GM19438 (cell line): ENCODE measurements around the gene COL4A3.
"Not testable (repeated sequence)": the region's sequence is repeated elsewhere in the genome, so short reads cannot be mapped to it uniquely, and the experiment has no call there.

Source experiments
- ATAC-seq: cut with Tn5 transposase; IDR thresholded peaks from one replicate; pipeline ENCODE4 v1.9.1; 2021; ENCODE audit warnings: low read depth; ENCODE audit not compliant: unreplicated experiment

COL4A3 gene

DNA sequence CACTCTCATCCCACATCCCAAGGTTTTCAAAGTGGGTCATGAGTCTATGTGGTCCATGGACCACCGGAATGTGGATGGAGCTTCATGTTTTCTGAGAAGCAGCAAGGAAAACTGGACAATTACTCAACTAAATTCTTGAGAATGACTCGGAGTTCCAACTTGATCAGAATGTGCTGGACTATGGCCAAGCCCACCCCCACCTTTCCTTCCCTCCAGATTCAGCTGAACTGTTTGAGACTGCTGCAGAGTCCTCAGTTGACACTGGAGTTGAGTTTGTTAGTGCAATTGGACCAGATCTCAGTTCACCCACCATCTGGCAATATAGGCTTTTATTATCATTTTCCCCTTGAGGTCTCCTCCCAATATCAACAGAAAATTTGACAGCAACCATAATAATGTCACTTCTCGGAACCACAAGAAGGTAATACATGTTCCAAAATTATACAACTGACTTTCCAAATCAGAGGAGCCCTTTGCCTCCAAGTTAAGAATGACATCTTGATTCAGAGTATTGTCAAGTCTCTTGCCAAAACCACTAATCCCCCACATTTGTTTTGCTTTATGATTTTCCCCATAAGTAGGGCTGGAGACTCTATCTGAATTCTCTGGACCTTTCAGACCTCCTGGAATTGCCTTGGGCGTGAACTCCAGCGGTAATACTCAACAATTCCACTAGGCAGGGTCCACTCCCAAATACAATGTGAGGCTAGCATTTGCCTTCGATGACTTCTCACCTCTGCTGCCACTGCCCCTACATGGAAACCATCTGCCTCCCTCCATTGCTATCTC is 9.2 kb upstream of the COL4A3 start:
- no peak for ATAC-seq

DNA sequence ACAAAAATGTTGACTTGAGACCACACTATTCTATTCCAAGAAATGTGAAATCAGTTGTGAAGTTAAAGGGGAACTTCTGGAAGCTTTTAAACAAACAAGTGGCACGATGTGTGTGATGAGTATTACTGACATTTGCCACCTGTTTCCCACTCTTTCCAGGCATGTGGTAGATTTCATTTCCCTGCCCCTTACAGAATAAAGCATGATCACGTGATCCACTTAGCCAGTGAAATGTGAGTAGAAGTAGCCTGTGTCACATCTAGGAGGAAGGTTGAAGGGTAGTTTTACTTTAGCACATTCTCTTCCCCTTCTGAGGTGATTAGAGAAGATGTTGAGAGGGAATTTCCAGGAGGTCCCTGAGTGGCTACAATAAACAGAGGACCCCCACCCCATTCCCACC is 4.3 kb upstream of the COL4A3 start:
- ATAC-seq: no peak

DNA sequence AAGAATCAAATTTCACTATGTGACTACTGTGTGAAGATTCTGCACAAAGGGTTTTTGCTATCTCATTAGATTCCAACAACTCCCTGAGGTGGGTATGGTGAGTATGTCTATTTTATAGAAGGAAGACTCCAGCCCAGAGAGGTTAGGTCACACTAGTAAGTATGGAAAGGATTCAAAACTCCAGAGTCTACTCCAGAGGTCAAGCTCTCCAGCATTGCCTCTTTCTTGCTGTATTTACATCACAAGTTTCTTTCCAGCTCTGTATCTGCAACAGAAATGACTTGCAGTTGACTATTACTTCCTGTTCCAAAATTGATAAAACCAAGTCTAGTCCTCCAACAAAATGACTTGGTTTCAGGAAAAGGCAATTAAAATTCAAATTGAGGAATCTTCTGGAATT is 2.5 kb upstream of the COL4A3 start:
- ATAC-seq: no peak

DNA sequence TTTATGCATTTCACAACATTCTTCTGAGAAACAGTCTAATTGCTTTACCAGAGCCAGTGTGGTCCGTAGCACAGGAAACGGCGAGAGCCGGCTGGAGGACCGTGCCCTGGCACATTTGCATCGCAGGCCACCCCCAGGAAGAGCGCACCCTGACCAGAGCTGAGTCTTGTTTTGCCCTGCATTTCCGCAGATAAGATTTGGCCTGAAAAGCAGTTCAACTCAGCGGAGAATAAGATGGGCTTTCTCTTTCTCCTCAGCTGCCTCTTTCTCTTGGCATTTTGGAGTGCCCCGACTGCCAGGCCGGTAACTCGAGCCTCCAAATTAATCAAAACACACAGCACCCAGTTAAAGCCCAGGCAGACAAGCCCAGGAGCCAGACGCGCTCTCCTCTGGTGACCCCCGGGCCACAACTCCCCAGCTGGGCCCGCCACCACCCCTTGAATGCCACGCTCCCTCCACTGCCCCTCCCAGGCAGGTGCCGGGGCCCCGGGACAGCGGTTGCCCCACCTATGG is 883 bp upstream of the COL4A3 start:
- ATAC-seq: peak; percentile 68

DNA sequence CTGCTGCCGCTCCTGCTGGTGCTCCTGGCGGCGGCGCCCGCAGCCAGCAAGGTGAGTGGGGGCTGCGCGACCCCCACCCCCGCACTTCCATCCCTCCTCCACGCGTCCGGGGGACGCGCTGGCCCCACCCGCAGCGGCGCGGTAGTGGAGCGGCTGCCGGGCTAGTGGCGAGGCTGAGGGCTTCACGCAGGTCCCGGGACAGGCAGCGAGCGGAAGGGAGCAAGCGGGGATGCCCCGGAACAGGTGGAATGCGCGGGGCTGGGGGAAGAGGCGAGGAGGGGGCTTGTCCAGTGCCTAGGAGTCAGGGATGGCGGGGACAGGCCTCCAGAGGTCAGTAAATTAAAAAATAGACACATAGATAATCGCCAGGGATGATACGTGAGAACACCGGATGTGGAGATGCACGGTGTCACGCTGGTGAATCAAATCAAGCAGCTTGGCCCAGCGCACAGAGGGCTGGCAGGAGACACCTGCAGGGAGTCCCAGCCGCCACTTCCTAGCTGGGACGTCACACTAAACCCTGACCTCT is 403 bp downstream of the COL4A3 start:
- peak; percentile 59 for ATAC-seq

DNA sequence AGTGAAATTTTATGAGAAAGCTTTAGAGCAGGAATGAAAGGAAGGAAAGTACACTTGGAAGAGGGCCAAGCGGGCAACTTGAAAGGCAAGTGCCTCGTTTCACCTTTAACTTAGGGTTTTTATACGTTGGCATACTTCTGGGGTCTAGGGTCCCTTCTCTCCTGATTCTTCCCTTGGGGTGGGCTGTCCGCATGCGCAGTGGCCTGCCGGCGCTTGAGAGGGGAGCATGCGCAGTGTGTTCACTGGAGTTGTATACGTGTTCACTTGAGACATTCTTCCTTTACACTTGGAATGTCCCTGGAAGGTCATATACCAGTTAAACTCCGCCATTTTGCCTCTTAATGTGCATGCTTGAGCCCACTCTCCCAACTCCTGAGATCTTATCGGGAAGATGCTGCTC is 7.4 kb downstream of the COL4A3 start:
- not testable (repeated sequence) for ATAC-seq

DNA sequence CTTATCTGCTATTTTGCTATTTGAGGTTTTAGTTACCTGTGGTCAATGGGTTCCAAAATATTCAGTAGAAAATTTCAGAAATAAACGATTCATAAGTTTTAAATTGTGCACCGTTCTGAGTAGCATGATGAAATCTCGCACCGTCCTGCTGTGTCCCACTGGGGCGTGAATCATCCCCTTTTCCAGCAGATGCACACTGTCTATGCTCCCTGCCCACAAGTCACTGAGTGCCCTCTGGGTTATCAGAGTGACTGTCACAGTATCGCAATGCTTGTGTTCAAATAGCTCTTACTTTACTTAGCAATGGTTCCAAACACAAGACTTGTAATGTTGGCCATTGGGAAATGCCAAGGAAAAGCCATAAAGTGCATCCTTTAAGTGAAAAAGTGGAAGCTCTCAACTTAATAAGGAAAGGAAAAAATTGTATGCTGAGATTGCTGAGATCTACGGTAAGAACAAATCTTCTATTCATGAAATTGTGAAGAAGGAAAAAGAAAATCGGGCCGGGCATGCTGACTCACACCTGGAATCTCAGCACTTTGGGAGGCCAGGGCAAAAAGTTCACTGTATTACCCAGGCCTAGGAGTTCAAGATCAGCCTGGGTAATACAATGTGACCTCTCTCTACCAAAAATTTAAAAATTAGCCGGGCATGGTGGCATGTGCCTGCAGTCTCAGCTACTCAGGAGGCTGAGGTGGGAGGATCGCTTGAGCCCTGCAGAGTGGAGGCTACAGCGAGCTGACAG is 13.3 kb downstream of the COL4A3 start:
- ATAC-seq: no peak

DNA sequence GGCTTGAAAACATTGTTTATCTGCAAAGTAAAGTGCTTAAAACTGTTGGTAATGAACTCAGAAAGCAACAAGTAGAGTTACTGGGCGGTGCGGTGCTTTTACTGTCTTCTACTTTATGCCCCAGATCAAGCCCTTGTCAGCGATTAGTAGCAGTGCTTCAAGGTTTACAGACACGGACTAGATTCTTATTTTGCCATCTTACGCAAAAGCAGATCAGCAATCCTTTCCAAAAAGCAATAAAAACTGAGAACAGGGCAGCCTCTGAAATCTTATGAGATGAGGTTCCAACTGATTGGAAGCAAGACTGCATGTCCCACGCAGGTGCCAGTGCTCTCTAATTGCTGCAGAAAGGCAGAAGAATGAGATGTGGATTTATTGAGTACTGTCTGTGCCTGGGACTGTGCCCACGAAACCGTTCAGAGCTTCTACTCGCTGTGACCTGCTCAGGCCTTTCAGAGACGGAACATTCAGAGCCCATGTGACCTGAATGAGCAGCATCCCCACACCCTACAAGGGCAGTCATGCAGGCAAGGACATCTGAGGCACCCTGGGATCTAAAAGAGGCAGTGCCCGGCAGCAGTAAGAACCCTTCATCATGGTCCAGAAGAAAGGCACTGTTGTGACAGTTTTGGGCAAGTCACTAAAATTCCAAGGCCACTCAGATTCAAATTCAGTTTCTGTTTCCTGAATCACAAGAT is 15.7 kb downstream of the COL4A3 start:
- no peak for ATAC-seq

DNA sequence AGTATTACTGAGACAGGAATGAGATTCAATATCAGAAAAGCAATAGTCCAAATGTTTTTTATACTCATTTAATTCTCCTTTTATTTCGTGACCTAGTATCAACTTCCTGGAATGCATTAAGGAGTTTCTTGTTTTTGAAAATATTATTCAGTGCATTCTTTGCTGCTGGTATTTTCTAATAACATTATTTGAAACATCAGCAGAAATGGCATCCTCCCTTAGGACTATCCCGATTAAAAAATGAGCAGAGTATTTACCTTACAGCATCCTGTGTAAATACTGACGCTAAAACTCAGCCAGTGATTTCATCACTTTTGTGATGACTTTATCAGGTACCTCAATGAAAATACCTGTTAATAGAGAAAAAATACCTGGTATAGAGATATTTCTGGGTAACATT is 16.3 kb downstream of the COL4A3 start:
- no peak for ATAC-seq

DNA sequence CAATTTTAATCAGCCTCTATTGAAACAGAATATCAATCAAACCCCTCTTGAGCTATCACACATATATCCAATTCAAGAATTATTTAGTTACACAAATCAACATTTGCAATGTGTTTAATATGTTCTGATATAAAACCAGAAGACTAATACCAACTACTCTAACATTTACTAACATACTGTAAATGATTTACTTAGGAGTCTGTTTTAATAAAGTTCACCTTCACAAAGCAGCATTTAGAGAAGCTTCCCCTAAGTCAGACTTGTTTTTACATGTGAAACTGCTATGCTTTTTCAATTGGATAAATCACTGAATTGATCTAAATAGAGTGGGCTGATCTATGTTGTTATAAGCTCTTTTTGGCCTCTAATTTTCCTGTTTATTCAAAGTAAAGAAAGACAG is 18.3 kb downstream of the COL4A3 start:
- no peak for ATAC-seq

DNA sequence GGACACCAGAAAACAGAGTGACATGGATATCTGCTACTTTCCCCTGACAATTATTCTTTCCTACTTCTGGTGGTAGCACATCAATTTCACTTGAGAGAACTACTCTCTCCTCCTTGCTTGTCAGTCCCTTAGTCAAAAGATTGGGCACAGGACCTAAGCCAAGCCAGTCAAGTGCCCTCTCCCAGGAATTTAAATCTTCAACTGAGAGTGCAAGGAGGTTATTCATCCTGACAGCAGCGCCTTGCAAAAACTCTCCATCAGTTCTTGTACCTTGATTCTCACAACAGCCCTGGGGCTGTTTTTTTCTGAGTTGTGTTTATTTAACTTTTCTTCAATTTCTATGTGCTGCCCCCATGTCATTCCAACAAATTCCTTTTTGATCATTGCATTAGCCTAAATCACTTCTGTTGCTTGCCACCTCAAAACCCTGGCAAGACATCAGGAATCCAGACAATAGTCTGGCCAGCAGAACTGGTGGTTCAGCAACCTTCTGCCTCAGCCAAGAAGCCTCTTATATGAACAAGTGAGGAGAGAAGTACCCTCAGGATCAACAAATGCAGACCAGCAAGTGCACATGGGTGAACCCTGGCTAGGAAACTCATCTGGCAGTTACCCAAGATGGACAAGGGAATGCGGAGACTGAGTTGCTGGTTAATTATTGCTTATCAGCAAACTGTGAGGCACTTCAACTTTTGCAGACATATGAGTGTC is 19.4 kb downstream of the COL4A3 start:
- no peak for ATAC-seq

DNA sequence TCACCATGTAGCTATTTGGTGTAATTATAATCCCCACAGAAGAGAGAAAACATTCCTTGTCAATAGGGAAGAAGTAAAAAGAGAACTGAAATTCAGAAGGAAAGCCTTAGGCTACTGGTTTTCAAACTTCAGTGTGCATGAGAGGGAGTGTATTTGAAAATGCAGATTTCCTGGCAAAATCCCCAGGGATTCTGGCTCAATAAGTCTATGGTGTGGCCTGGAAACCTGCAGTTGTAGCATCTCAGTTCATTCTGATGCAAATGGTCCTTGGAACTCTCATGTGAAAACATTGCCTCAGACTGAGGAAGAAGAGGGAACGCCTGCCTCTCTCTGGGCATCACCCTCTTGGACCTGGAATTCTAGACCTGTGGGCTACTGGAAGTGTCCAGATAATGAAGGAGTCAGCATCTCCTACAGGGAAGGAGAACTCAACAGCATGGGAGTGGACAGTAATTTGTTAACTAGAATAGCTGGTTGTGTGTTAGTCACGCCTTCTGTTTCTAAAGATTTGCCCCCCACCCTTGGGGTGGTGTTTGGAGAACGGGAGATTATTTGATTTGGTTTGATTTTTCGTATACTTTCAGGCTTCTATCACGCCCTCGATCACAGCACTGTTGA is 21.3 kb downstream of the COL4A3 start:
- no peak for ATAC-seq

DNA sequence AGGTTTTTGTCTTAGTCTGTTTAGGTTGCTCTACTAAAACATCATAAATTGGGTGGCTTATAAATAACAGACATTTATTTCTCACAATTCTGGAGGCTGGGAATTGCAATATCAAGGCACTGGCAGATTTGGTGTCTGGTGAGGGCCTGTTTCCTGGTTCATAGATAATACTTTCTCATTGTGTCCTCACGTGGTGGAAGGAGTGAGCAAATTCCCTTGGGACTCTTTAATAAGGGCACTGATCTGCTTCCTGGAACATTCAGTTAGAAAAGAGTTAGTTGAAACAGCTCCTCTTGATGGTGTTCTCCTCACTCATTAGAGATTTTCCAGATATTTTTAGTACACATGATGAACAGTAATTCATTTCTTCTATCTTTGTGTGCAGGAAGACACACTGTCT is 22.3 kb downstream of the COL4A3 start:
- no peak for ATAC-seq

DNA sequence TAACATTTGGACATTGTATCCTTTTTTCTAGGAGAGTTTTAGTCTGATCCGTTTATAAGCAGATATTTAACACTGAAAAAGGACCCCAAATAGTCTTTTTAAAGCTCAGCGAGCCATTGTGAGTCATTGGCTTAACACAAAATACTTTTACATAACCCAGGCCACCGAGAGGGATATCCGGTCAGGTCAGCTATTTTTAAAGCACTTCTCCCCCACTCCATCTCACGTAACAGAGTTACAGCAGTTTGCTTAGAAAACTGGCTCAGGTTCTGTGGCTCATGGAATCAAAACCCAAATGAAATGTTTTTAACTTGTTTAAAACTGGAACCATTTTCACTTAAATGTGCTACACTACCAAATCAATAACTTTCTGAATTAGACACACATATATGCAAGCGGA is 23.9 kb downstream of the COL4A3 start:
- ATAC-seq: peak; percentile 75

DNA sequence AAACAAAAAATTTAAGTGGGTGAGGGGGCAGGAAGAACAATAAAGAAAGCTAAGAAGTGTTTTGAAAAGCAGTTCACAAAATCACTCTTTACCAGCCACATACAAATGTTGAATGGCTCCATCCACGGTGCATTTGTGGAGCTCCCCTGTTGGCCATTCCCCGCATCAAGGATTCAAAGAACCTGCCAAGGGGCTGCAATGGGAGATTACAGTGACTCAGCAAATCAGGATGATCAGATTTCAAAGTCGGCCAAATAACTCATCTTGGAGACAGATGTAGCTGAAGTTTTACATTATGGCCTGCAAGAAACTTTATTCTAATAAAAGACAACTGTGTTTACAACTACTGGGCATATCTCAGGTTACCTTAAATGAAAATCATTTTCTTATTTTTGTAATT is 26.9 kb downstream of the COL4A3 start:
- ATAC-seq: no peak

DNA sequence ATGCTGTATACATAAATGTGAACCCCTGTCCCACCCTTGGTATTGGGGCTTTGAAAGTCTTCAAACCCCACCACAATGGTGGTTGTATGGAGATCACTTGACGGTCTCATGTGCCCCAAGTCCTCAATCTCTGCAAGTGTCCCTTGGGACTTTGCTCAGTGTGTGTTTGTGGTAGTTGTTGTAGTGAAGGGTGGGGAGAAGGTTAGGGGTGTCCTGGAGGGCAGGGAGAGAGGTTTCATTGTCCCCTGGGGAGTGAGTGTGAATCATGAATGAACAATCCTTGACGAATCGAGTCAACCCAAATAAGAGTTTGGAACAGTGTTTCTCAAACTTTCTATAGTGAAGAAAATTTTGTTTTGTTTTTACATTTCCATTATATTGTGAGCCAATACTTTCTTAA is 28.1 kb downstream of the COL4A3 start:
- no peak for ATAC-seq

DNA sequence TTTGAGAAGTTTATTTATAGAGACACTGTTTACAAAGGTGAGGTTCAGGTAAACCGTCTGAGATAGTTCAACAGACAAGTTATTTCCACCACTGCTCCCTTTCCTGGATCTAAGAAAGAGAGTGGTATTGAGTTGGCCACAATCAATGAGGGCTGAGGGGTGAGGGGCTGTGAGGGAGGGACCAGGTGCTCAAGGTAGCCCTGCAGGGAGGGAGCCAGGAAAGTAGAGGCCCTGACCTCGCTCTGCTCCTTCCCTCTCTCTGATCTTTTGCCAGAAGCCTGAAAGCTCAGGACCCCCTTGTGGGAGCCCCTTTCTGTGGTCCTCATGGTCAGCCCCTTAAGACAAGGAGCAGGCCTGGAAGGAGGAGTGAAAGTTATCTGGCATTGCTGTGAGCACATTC is 29.8 kb downstream of the COL4A3 start:
- no peak for ATAC-seq

DNA sequence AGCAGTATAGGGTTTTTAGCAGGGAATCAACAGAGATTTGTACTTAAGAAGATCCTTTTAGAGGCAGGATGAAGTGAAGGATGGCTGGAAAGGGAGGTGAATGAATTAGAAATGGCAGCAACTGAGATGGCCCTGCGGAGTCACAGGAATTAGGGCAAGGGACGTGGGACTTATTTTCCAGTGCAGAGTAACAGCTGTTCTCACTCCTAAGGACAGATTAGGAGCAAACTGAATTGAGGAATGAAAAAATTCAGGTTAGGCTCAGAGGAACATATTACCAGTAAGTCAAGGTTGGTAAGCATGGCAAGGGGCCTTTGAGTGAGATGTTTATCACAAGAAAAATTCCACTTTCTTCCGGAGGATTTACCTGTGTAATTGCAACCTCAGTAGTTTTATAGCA is 34.4 kb downstream of the COL4A3 start:
- no peak for ATAC-seq

DNA sequence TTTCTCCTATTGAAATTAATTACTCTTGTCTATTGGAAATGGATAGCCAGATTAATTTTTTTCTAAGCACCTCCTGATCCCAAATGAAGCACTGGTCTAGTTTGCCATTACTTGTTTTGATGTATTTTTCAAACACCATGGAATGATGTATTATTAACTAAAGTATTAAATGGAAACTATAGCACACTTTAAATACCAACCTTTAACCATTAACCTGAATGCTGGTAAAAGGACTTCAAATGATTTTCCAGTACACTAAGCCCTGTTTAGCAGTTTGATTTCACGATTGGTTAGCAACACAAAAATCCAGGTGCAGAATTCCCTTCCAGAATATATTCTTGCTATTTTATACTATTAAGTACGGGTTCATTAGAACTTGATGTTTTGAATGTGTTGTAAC is 37.3 kb downstream of the COL4A3 start:
- no peak for ATAC-seq

DNA sequence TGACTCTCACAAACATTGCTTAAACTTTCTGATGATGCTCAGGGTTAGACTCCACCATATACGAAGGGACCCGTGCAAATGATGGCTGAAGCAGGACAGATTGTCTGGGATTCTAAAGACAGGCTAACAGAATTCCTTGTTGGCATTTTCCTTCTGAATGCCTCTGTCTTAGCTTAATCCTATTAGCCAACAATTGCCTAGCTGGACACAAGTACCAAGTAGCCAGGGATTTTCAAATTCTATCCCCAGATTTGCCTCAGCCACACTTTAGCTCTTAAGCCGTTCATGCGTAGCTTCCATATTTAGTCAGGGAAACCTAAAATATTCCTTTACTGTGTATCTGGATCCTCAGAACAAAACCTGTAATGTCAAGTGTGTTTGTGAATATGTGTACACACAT is 40.0 kb downstream of the COL4A3 start:
- no peak for ATAC-seq
